ENCODE data around the gene GRM4.
A peak's percentile ranks its signal among the peaks of the same experiment; 100 is the strongest.
"Not testable (repeated sequence)": the region's sequence is repeated elsewhere in the genome, so short reads cannot be mapped to it uniquely, and the experiment has no call there.

GRM4 gene

DNA sequence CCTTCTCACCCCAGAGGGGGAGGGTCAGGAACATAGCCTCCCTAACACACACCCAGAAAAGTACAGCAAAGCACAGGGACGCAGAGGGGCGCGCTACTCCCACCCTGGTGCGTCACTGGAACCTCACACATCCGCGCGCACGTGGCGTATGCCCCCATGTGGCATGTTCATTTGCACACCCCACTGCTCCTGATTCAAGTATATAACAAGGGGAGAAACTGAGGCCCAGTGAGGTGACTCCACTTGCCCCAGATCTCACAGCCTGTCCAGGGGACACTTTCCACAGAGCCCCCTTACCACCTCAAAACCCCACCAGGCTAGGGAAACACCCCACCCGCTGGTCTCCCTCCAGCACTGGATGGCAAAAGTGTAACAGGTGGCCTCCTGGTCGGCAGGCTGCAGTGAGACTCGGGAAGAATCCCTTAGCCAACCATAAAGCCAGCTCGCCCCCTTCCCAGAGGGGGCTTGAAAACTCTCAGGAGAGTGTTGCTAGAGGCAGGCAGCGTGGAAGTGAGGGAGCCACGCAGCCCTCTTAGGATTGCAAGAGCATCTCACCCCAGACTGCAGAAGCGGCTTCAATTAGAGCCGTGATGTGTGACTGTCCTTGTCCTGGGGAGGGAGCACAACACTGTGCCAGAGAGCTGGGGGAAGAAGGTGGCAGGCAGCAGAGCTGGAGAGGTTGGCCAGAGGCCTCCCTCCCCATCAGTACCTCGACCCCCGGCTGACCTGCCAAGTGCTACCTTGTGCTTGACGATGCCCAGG lies at the start of gene GRM4:
Gene GRM4, minus strand, starts transcription at position 67 of the 762 bp plus-strand sequence. CDS start 12,591 bp downstream, outside the sequence.
- DNase-seq (ENCODE audit: low read depth in 3 of 3): no peak

DNA sequence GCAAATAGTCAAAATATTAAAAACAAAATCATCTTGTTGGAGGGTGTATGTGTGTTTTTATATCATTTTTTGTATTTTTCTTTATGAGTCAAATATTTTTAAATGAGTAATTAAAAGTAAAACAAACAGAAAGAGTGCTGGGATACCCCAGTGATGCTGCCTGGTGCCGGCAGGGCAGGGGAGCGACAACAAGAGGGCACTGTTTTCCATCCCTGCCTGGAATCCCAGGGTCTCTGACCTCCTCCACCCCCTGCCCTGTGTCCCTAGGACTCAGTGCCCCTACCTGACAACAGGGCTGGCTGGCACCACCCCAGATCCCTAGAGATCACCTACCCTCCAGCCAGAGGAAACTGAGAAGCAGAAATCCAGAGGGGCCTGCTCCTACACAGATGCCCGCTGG lies 48.9 kb upstream of the GRM4 start:
- no peak for DNase-seq (ENCODE audit: low read depth in 3 of 3)

DNA sequence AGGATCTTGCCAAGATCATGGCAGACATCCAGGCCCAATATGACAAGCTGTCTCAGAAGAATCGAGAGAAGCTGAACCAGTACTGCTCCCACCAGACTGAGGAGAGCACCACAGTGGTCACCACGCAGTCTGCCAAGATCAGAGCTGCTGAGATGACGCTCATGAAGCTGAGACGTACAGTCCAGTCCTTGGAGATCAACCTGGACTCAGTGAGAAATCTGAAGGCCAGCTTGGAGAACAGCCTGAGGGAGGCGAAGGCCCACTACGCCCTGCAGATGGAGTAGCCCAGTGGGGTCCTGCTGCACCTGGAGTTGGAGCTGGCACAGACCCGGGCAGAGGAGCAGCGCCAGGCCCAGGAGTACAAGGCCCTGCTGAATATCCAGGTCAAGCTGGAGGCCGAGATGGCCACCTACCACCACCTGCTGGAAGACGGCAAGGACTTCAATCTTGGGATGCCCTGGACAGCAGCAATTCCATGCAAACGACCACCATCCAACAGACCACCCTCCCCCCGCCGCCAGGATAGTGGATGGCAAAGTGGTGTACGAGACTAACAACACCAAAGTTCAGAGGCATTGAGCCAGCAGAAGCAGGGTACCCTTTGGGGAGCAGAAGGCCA lies 44.7 kb upstream of the GRM4 start:
- DNase-seq (ENCODE audit: low read depth in 3 of 3): no peak

DNA sequence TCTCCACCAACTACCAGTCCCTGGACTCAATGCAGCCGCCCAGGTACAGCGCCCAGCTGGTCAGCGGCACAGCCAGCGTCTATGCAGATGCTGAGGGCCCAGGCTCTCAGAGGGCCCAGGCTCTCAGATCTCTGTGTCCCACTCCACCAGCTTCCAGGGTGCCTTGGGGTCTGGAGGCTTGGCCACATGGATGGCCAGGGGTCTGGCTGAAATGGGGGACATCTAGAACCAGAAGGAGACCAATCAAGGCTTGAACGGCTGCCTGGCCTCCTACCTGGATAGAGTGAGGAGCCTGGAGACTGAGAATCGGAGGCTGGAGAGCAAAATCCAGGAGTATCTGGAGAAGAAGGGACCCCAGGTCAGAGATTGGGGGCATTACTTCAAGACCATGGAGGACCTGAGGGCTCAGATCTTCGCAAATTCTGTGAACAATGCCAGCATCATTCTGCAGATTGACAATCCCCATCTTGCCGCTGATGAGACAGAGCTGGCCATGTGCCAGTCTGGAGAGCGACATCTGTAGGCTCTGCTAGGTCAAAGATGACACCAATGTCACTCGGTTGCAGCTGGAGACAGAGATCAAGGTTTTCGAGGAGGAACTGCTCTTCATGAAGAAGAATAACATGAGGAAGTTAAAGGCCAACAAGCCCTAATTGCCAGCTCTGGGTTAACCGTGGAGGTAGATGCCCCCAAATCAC lies 44.1 kb upstream of the GRM4 start:
- DNase-seq (ENCODE audit: low read depth in 3 of 3): peak in 1 of 3 experiments; percentile 44

DNA sequence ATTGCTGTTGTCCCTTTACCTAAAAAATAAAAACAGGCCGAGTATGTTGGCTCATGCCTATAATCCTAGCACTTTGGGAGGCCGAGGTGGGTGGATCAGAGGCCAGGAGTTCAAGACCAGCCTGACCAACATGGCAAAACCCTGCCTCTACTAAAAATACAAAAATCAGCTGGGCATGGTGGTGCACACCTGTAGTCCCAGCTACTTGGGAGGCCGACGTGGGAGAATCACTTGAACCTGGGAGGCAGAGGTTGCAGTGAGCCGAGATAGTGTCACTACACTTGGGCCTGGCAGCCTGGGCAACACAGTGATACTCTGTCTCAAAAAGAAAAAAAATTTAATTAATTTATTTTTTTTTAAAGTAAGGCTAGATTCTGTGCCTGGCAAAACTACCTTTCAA lies 38.8 kb upstream of the GRM4 start:
- not testable (repeated sequence) for DNase-seq (ENCODE audit: low read depth in 3 of 3)

DNA sequence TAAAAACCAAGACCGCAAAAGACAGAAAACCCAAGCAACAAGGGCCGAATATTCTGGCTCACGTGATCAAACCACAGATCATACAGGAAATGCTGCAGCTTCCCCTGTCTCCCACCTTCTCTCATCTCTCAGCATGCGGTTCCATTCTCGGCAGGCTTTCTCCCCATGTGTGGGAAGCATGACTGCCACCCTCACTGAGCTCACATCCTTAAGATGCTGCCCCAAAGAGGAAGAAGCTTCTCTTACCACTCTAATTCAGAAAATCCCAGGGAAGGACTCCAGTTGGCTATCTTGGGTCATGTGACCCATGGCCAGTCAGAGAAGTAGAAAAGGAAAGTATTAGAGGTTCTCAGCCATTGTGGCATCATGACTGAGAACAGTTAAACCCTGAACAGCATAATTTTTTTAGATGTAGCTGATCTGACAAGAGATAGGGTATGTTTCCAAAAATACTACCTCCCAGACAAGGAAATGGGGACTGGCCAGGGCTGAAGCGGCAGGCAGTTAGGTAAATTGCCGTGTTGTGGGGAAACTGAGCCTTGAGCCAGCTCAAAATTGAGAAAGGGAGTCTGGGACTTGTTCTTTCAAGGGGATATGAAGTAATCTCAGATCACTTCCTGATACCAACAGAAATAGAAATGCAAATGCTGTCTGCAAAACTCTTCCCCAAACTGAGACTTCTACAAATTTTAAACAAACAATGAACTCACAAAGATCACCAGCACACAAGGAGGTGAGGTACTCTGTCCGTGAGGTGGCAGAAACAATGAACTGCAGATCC lies 37.1 kb upstream of the GRM4 start:
- peak; percentile 31 to 66 (median 42) for DNase-seq (ENCODE audit: low read depth in 3 of 3)

DNA sequence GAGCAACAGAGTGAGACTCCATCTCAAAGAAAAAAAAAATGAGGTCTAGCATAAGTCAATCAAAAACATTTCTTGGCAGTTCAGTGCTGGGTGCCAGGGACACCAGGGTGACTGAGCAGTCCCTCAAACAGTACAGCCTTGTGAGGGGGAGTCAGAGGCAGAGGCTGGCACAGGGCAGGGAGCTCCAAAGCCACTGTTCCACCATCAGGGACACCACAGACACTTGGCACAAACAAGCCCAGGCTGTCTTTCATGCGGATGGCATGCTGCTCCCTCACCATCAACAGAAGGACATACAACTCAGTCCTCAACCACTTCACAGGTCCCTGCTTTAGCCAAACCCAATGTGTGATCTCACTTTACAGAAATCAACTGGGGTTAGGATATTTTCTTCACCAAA lies 36.0 kb upstream of the GRM4 start:
- DNase-seq (ENCODE audit: low read depth in 3 of 3): no peak

DNA sequence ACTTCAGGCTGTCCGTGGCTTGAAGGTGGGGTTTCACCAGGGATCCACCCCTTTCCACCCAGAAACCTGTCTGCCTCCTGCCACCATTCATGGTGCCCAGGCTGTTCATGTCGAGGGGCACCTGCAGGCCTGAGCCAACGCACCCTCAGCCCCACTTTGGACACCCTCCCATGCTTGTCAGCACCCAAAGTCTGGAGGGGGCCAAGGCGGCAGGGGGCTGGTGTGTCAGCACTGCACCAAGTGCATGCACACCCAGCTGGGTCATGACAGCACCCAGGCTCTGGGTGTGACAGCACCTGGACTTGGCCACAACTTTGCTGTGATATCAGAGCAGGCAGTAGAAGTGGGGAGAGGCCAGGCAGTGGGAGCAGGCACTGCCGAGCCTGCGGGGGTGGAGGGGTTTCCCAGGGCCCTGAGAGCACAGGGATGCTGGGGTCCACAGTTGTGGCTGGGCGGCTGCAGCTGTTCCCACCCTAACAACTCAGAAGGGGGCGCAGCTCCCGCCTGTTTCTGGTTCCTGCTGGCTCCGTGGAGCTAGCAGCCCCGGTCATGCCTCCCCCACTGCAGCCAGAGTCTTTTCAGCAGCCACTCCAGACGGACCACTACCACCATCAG lies 33.3 kb upstream of the GRM4 start:
- no peak for DNase-seq (ENCODE audit: low read depth in 3 of 3)

DNA sequence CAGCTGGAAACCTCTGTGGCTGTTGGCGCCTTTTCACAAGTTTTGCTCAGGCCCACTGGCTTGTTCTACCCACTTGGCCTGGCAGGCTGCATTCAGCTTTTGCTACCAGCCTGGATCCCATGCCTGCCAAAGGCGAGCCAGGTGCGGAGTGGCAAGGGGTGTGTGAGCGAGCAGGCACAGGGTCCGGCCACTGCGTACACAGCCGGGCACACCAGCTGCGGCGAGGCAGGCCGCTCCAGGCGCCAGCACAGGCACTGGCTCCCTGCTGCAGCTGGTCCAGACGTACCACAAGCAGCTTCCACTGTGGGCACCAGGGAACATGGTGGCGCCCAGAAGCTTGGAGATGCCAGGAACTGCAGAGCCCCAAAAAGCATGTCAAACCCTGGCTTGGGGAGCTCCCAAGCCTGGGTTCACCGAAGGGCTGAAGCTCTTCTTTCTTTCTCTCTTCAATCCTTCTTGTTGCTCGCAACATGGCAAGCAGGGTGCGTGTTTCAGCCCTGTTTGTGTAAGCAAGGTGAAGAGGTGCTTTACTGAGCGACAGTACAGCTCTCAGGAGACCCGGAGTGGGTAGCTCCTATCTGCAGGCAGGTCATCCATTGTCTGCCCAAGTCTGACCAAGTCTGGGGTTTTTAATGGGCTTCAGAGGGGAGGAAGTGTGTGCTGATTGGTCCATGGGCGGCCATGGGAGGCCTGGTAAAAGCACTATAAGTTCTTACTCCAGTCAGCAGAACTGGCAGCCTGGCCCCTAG lies 32.6 kb upstream of the GRM4 start:
- DNase-seq (ENCODE audit: low read depth in 3 of 3): no peak

DNA sequence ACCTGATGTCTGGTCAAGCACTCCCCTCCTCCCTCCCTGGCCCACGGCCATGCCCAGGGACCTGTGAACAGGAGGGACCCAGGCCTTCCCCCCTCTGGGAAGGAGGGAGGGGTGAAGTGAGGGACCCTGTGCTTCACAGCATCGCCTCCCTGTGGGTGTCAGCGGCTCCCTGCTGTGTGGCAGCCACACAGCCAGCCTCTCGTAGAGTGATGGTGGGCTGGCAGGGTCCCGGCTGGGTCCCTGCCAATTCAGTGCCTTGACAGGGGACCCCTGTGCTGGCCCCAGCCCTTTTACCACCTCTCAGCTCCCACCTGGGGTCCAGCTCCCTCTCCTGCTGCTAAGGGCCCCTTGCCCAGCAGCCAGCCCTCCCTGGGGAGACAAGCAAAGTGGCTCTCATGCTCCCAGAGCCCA lies 31.3 kb upstream of the GRM4 start:
- no peak for DNase-seq (ENCODE audit: low read depth in 3 of 3)

DNA sequence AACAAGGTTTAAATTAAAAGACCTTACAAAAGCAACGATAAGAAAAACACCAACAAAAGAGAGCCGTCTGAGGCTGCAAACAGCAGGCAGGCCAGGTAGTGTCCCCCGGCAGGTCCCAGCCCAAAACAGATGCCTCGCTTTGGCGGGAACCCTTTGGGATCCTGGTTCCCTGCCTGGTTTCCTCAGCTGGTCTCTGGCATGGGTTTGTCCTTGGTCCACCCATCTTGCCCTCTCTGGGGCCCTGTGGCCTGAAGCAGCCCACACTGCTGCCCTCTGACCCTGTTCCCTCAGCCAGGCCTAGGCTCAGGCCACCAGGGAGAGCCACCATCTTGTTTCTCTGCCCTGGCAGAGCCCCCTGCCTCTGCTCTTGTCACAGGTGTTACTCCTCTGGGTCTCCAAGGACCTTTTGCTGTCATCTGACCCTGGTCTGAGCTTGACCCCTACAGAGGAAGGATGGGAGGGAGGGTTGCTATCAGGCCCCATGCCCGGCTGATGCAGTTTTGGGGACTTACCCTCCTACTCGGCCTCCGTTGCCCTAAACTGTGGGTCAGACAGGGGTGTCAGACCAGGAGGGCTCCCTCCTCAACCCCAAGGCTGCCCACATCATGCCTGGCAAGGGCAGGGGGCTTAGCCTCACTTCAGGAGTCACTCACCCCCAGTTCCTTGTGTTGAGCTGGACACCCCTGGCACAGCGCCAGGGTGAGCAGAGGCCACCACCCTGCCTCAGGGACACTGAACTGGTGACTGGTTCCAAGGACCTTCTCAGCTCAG lies 30.6 kb upstream of the GRM4 start:
- DNase-seq (ENCODE audit: low read depth in 3 of 3): no peak

DNA sequence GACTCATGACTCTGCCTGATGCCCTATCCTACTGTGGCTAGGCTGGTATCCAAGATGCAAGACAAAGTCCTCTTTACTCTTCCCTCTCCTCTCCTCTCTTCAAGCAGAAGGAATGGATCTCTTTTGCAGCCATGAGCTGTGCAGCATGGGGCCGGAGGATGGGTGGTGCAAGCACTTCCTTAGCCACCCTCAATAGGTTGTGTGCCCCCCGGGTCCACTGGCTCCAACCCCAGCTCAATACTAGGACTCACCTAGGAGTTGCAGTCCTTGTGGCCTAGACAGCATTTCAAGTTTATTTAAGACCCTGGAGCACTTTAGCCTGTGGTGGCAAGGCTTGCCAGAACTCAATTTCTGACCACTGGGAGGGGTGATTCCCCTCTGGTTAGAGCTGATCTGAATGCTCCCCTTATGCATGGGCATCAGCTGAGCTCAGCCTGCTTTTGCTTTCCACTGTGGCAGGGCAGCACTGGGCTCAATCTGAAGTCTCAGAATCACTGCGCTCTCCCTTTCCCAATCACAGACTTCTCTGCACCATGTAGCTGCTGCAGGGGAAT lies 29.0 kb upstream of the GRM4 start:
- no peak for DNase-seq (ENCODE audit: low read depth in 3 of 3)

DNA sequence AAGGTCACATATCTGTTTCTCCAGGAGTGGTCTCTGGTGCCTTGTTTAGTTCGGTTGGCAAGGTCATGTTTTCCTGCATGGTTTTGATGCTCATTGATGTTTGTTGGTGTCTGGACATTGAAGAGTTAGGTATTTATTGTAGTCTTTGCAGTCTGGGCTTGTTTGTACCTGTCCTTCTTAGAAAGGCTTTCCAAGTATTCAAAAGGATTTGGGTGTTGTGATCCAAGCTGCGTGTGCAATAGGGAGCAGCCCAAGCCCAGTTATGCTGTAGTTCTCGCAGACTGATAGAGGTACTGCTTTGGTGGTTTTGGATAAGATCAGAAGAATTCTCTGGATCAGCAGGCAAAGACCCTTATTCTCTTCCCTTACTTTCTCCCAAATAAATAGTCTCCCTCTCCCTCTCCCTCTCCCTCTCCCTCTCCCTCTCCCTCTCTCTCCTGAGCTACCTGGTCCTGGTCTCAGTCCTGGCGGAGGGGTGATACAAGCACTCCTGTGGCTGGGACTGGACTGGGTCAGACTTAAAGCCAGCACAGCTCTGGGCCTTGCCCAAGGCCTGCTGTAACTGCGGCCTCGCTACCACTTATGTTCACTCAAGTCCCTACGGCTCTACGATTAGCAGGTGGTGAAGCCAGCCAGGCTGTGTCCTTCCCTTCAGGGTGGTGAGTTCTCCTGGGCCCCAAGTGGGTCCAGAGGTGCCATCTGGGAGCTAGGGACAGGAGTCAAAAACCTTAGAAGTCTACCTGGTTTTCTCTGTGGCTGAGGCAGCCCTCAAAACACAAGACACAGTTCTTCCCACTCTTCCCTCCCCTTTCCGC lies 27.3 kb upstream of the GRM4 start:
- DNase-seq (ENCODE audit: low read depth in 3 of 3): no peak

DNA sequence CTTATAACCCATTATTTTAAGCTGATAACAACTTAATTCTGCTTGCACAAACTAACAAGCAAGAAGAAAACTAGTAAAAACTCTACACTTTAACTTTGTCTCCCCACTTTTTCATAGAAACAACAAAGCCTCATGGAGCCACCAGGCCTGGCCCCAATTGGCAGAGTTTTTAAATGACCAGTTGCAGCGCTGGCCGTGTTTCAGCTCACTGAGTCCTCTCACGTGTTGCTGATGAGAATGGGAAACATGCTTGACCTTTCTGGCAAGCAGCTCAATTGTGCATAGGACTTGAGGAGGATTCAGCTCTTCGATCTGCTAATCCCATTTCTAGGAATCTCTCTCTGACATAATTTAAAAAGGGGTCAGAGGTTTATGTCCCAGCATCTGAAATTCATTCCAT lies 24.5 kb upstream of the GRM4 start:
- DNase-seq (ENCODE audit: low read depth in 3 of 3): no peak

DNA sequence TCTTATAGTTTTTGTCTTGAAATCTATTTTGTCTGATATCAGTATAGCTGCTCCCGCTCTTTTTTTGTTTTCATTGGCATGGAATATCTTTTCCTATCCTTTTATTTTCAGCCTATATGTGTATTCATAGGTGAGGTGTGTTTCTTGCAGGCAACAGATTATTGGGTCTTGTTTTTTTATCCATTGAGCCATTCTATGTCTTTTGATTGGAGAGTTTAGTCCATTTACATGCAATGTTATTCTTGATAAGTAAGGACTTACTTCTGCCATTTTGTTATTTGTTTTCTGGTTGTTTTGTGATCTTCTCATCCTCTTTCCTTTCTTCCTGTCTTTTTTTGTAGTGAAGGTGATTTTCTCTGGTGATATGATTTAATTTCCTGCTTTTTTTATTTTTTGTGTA lies 24.0 kb upstream of the GRM4 start:
- no peak for DNase-seq (ENCODE audit: low read depth in 3 of 3)

DNA sequence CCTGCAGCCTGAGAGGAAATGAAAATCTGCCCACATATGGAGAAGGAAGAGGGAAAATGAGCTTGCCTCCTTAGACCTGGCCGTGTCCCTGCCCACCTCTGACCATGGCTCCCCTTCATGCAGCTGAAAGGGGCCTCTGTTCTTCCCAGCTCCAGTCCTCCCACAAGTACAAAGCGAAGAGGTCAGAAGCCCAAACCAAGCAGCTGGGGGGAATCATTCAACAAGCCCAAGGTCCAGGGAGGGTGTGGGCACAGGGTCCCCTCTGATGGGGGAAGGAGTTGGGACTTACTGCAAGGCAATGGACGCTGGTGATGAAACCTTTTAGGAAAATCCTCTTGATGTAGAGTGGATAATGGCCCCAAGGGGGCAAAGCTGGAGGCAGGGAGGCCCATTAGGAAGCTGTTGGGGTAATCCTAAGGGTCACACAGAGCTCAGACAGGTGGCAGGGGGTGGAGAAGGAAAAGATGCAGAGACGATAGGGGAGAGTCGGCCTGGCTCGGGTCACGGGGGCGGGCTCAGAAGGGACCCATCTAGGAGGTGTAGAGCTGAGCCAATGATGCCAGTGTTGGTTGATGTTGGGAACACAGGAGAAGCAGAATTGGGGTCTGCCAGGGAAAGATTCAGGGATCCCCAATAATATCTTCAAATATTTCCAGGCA lies 16.1 kb upstream of the GRM4 start:
- DNase-seq (ENCODE audit: low read depth in 3 of 3): no peak

DNA sequence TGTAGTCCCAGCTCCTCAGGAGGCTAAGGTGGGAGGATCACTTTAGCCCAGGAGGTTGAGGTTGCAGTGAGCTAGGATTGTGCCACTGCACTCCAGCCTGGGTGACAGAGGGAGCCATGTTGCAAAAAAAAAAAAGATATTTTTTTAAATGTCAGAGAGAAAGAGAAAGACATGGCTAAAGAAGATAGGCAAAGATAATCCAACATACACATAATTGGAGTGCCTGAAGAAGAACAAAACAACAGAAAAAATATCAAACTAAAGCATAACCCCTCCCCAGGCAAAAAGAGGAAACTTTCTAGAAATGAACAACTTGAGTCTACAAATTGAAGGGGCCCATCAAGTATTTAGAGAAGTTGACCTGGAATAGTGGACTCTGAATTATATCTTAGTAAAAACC lies 14.0 kb upstream of the GRM4 start:
- no peak for DNase-seq (ENCODE audit: low read depth in 3 of 3)

DNA sequence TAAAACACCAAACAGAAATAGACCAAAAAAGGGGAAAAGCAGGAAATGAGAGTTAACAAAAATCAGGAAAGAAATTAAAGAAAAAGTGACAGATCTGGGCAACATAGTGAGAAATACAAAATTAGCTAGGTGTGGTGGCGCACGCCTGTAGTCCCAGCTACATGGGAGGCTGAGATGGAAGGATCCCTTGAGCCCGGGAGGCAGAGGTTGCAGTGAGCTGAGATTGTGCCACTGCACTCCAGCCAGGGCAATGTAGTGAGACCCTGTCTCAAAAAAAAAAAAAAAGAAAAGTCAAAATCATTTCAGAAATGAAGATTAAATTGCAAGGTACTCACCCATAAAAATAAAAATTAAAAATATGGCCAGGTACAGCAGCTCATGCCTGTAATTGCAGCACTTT lies 13.0 kb upstream of the GRM4 start:
- DNase-seq (ENCODE audit: low read depth in 3 of 3): no peak

DNA sequence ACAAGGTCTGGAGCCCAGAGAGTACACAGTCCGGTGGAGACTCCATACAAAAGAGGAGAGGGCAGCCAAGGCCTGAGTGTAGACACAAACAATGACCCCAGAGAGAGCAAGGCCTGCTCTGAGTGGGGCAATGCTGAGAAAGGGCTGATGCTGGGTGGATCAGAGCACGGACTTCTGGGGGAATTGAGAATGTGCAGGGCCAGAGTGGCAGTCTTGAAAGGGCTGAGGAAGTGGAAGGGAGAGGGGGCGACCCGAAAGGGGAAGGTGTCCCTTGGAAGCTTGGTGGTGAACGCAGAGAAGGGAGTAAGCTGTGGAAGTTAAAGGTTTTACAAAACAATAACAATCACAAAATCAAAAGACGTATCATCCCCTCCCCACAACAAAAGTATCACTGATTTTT lies 12.0 kb upstream of the GRM4 start:
- DNase-seq (ENCODE audit: low read depth in 3 of 3): no peak
